Esophagus muscularis mucosa (tissue), 4 donors: ENCODE data around the gene ANO10.

Experiments used
- CTCF ChIP-seq, 3 experiments: fragments of 200-600 bp in 2 of 3; fragments of 450-650 bp in 1 of 3; sonication (generic) in 2 of 3; IDR thresholded peaks; one replicate each; pipeline ENCODE4 v1.5.1; 2017 to 2019; ENCODE audit warnings: antibody characterized with exemption in 3 of 3, mild to moderate bottlenecking in 2 of 3, moderate library complexity in 1 of 3
- EP300 ChIP-seq: sonication (generic); formaldehyde crosslinking; IDR thresholded peaks from one replicate; pipeline ENCODE4 v1.6.1; 2017; ENCODE audit warnings: antibody characterized with exemption
- POLR2A ChIP-seq: fragments of 450-650 bp; IDR thresholded peaks from one replicate; pipeline ENCODE4 v1.6.1; 2017; ENCODE audit warnings: antibody characterized with exemption, moderate library complexity, mild to moderate bottlenecking, low read depth

GRCh38 chr3:43372007-43372740 is 249.6 kb downstream of the ANO10 start:
- TF ChIP-seq CTCF (IDR thresholded peaks at IDR 0.05) (no peak), POLR2A (no peak), EP300 (no peak)
